HG02885 (cell line): ENCODE results near the gene UTP4.
"Not testable (repeated sequence)": the region's sequence is repeated elsewhere in the genome, so short reads cannot be mapped to it uniquely, and the experiment has no call there.

Source experiments
- ATAC-seq: cut with Tn5 transposase; IDR thresholded peaks from one replicate; pipeline ENCODE4 v1.9.1; 2021; ENCODE audit warnings: mild to moderate bottlenecking; ENCODE audit not compliant: unreplicated experiment, poor library complexity

Gene UTP4

GRCh38 chr16:69126801-69127200 lies 5.6 kb upstream of the UTP4 start:
- ATAC-seq, result not testable (repeated sequence)

GRCh38 chr16:69127966-69128510 lies 4.4 kb upstream of the UTP4 start:
- ATAC-seq, result no peak

GRCh38 chr16:69130461-69130860 lies 2.0 kb upstream of the UTP4 start:
- ATAC-seq, result no peak

- ATAC-seq, result no peak
Measured at GRCh38 chr16:69131167-69131838, 1.1 kb upstream of the UTP4 start.

- peak; percentile 51 for ATAC-seq
Measured at GRCh38 chr16:69131839-69132423, 518 bp upstream of the UTP4 start.

GRCh38 chr16:69133373-69133954 lies 1.0 kb downstream of the UTP4 start:
- no peak for ATAC-seq

- no peak for ATAC-seq
Measured at GRCh38 chr16:69138608-69139007, 6.2 kb downstream of the UTP4 start.

- not testable (repeated sequence) for ATAC-seq
Measured at GRCh38 chr16:69139464-69139863, 7.0 kb downstream of the UTP4 start.

GRCh38 chr16:69141014-69141413 lies 8.6 kb downstream of the UTP4 start:
- no peak for ATAC-seq

GRCh38 chr16:69141936-69142335 lies 9.5 kb downstream of the UTP4 start:
- ATAC-seq, result no peak

- no peak for ATAC-seq
Measured at GRCh38 chr16:69143116-69143515, 10.7 kb downstream of the UTP4 start.

GRCh38 chr16:69145658-69146057 lies 13.2 kb downstream of the UTP4 start:
- ATAC-seq, result no peak

GRCh38 chr16:69149621-69150020 lies 17.2 kb downstream of the UTP4 start:
- not testable (repeated sequence) for ATAC-seq

GRCh38 chr16:69150146-69150865 lies 17.9 kb downstream of the UTP4 start:
- no peak for ATAC-seq

- ATAC-seq, result no peak
Measured at GRCh38 chr16:69157196-69157595, 24.7 kb downstream of the UTP4 start.

GRCh38 chr16:69160192-69160591 lies 27.7 kb downstream of the UTP4 start:
- ATAC-seq, result no peak

GRCh38 chr16:69165584-69165983 lies 33.1 kb downstream of the UTP4 start:
- no peak for ATAC-seq

- no peak for ATAC-seq
Measured at GRCh38 chr16:69166221-69166833, 33.9 kb downstream of the UTP4 start.

- no peak for ATAC-seq
Measured at GRCh38 chr16:69166946-69167930, 34.8 kb downstream of the UTP4 start.
